ENCODE results near the gene GBP6.

- TF ChIP-seq CTCF (IDR thresholded peaks at IDR 0.05; ENCODE audit: low read depth, low read length, poor library complexity, severe bottlenecking) (no peak), EZH2phosphoT487 (IDR thresholded peaks at IDR 0.05; ENCODE audit: borderline replicate concordance, low read length) (no peak)
Measured at GRCh38 chr1:89383185-89383584, 19.3 kb downstream of the GBP6 start.
